NCI-H1417 (cell line): Measurements from ENCODE around the gene ADAMTS19.

Experiments
- DNase-seq, 3 experiments: peaks; one replicate each; lab custom pipeline; 2025; lab: John Stamatoyannopoulos, UW

Gene ADAMTS19

DNA sequence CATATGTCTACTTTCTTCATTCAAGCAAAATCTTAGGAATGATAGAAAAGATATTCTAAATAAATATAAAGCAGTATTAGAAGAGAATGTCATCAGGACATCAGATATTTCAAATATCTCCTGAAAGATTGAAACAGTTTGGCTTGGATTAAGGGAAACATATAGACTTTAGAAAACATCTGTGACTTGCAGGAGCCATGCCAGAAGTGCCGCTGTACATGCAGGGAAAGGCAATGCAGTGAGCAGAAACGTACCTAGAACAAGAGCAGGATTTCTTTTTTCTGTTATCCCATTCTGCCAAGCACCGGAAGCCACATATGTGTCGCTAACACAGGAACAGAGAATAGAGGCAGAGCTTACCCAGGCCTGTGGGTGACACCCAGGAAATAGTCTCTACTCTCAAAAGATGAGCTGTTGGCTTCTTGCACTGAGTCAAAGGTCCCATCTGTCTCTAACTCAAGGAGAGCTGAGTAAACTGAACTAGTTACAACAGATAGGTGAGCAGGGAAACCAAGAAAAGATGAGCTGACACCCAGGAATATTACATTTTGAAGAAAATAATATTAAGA lies 5.8 kb downstream of the ADAMTS19 start:
- no peak for DNase-seq

DNA sequence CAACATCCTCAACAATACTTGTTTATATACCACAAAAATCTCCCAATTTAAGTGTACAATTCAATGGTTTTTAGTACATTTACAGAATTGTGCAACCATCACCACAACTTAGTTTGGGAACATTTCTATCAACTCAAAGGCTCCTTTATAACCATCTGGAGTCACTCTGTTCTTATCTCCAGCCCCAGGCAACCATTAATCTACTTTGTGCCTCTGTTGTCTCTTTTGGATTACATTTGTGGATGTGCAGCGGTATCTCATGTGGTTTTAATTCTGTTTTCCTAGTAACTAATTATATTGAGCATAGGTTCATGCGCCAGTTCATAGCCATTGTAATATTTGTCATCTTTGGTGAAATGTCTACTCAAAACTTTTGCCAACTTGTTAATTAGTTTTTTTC lies 14.4 kb downstream of the ADAMTS19 start:
- DNase-seq: no peak

DNA sequence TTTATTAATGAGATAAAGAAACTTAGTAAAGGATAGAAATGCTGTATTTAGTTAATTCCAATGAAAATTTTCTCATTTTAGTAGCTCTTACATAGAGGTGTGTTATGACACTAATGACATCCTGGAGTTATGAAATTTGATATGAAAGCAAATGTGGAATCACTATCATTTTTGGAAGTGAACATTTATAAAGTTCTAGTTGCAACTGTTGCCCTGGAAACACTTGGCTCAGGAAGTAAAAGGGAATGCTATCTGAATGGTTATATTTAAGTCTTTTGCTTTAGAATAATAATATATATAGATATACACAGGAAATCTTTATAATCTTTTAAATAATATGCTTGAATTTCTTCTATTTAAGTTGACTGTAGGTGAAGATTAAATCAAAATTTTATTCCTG lies 16.7 kb downstream of the ADAMTS19 start:
- no peak for DNase-seq

DNA sequence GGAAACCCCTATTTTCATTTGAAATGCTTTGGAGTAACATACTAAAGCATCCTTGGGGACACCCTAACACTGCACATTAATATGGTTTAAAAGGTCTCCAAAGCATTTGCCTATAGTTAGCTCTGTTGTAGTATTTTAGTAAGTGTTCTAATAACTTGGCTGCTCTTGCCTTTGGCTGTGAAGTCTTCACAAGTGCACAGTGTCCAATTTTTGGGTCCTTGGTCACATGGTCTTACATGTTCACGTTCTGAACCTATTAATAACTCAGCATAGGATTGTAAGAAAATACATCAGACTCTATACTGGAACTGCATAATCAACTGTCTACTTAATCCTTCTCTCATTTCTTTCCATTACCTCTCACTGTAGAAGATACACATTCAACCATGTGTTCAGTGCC lies 17.4 kb downstream of the ADAMTS19 start:
- no peak for DNase-seq

DNA sequence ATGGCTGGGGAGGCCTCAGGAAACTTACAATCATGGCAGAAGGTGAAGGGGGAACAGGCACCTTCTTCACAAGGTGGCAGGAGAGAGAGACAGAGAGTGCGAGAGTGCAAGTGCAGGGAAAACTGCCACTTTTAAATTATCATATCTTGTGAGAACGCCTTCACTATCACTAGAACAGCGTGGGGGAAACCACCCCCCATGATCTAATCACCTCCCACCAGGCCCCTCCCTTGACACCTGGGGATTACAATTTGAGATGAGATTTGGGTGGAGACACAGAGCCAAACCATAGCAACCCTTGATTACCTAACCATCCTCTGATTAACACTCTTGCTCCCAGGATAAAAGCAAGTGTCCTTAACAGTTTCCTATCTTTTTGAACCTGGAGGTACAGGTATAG lies 21.1 kb downstream of the ADAMTS19 start:
- DNase-seq: no peak

DNA sequence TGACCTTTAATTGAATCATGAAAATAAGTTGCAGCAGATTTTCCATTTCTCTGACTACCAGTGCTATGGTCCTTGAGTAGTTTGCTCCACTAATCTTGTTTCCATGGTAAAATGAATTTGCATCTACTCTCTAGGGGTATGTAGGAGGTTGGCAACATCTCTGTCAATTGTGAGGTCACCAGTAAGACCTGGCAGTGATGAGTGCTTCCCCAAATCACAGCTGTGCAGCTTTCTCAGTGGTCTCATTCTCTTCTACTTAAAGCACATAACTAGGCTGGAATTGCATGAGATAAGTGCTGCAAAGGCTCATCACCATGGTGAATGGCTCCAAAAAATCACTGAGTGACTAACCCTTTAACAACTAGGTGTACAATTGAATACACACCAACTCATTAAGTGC lies 36.3 kb downstream of the ADAMTS19 start:
- DNase-seq: peak in 1 of 3 experiments; percentile 1

DNA sequence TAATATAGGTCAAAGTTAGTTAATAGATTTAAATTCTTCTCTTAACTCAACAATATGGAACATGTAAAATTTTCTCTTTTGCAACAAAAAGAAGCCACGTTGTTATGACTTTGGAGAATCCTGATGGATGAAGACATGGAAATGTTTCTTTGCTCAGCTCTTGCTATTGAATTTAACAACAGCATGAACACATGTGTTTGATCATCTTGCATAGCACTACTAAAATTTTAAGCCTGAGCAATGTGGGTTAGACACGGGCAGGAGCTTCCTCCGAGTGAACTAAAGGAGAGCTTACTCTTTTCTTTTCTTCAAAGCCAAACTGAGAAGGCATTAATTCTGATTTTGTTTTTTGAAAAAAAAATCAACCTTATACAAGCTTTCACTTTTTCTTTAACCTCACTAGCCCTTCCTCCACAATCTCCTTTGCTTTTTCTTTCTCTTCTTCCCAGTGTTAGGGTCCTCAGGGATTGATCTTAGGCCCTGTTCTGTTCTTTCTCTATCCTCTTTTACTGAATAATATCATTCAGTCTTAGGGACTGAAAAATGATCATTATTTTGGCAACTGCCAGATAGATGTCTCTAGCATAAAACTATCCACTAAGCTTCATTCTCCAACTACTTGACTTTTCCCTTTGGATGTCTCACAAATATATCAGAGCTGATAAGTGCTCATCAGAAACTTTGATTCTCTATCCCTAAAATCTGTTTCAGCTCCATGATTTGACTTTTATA lies 36.9 kb downstream of the ADAMTS19 start:
- no peak for DNase-seq

DNA sequence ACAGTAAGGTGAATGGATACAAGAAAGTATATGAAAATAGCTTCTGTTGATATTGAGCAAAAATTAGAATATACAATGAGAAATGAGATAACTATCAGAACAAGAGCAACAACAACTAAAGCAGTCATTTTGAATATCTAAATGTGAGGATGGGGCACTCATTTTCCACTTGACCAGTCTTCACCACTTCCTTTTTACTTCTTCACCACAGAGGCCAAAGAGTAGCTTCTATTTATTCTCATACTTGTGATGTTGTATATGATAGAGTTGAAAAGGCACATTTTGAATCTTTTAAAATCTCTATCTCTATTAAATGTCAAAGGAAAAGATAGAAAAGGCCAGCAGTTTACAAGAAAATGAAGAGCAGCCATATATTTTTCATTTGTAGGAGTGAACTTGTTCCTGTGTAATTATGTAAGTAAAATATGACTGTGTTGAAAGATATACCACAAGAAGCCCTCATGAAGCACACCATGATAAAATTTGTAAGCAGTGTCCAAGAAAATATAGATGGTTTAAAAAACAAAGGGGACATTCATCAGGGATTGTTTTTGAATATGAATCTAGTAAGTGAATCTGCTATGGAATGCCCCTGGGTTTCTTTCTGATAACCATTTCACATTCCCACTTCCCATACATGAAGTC lies 39.2 kb downstream of the ADAMTS19 start:
- DNase-seq: no peak

DNA sequence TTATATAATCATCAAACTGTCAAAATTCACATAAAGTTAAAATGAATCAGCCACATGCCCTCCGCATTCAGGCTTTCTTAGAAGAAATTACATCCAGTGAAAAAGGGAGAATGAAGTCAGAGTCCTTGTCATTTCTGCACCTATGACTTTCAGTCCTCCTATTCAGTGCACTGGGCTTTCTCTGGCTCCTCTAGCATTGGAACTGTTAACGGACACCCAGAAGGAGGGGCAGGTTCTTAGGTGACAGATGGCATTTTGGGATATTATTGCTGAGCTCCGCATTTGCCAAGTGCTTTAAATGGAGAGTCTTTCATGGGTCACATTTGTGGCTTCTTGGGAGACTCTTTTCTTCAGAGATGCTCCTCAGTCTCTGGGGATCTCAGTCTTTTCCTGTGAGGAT lies 40.0 kb downstream of the ADAMTS19 start:
- no peak for DNase-seq

DNA sequence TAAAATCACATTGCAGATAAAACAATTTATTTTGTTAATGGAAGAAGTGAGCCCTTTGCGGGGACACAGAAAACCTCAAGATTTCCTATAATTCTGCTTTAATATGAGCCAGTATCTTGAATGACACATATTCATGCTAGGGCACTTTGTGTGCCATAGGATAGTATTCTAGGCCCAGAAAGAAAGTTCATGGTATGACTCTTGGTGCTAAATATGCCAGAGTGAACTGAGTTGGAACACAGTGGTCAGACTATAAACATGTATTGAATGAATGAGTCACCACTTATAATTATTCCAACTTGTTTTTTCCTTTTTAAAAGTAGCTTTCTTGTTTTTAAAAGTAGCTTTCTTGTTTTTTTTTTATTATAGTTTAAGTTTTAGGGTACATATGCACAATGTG lies 46.0 kb downstream of the ADAMTS19 start:
- DNase-seq: no peak

DNA sequence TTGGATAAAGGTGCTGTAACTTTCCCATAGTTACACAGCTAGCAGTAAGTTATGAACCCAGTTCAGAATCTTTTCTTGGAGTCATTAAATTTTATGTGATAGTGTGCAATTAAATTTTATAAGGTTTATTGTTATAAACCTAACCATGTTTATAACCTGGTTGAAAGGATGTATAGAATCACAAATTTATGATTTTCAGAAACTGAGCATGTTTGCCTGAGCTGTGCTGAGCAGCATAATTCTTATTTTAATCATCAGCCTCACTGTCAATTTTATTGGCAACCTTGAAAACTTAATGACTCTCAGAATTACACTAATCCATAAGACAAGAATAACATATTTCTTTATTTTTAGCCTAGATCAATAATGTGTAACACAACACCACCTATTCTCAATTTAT lies 46.9 kb downstream of the ADAMTS19 start:
- no peak for DNase-seq

DNA sequence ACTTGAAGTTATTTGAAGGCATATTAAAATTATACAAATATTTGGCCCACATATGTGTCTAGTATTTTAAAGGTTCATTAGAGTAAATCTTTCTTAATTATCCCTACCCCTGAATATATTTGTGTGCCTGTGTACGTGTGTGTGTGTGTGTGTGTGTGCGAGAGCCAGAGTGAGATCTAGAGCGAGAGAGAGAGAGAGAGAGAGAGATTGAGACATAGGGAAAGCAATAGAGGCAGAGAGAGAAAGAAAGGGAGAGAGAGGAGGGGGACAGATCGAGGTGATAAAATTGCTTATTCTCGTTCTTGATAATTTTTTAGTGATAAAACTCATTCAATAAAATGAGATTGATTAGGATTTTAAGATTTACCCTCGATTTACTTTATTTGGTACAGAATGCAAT lies 47.4 kb downstream of the ADAMTS19 start:
- no peak for DNase-seq

DNA sequence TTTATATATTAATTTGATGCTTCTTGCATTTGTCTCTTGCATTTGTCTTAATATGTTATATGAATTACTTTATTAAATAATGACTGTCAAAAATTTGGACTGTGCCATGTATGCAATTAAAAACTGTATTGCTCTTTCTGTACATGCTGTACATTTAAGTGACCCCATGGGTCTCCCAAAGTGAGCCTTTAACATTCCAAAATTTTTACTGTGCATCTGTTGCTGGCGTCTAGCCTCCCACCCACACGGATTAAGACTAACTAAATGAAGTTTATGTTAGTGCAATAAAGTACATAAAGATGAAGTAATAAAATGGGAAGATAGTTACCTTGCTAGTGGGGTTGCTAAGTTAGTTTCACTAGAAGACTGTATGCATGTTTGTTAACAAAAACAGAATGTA lies 48.5 kb downstream of the ADAMTS19 start:
- no peak for DNase-seq

DNA sequence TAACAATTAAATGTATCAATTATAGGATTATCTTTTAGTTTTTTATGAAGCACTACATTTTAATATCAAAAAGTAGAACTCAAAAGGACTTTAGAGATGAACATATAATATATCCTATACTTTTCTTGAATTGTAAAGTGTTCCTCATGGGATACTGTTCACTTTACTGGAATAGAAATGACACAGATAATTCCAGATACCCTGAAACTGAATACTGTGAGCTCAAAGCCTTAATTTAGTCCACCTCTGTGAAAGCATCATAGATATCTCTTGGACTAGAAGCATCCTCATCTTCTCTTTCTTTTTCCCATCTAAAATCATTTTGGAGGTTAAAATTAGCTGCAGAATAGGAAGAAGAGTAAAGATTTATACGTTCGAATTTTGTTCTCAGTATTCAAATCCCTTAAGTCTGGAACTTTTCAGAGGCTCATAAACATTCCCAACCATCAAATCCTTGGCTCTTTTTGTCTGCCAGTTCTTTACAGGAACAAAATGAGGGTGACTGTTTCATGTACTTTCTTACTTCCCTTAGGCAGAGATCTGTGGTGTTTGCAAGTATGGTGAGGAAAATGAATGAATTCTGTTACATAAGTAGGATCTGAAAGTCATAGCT lies 49.4 kb downstream of the ADAMTS19 start:
- DNase-seq: no peak

DNA sequence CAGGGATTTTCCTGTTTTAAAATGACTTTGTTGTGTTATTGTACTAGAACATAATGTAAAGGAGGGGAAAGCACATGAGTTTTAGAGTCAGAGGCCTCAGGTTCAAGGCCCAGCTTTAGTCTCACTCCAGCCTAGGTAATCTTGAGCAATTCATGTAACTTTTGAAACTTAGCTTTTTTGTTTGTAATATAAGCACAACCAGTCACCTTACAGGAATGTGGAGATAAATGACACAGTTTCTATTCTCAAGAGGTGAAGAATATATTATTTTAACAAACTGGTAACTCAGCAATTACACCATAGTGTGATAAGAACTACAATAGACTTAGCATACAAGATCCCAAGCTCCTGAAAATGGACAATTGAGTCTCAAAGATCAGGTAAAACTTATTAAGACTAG lies 51.2 kb downstream of the ADAMTS19 start:
- DNase-seq: no peak

DNA sequence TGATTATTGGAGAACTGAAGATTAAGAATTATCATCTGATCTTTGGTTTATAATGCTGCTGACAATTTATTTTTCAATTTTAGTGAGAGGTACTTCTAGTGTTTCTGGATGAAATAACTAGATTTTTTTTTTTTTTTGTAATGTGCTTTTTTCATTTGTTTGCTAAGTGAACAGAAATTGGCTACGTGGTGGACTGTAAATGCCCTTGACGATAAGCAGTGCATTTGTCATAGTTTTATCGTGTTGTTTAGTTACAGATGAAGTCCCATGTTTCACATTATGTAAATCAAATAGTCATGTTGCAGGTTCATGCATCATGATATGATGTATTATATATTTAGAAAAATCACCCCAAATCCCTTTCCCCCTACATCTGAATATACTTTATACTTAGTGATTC lies 81.0 kb downstream of the ADAMTS19 start:
- no peak for DNase-seq

DNA sequence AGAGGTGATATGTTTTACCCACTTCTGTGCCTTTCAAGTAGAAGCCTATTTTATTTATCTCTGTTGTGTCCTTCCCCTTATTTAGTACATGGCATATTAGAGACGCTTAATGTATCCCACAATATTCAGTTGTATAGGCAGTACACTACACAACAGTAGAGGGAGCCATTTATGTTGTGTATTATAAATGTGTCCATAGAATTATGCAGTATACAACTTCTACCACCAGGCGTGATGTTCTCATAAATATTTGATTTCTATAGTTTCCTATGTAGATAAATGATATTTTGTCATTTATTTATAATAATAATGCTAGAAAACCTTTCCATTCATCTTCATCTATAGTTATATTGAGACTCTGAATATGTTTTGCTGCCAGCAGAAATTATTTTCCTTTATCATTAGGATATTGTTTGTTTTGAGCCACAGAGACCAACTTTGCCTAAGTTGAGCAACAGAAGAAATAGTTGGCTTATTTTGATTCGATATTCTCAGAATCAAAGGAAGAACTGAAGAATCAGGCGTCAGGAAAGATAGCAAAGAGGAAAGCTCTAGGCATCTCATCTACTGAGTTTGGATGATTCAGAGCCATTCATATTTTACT lies 81.7 kb downstream of the ADAMTS19 start:
- peak in 1 of 3 experiments; percentile 2 for DNase-seq

DNA sequence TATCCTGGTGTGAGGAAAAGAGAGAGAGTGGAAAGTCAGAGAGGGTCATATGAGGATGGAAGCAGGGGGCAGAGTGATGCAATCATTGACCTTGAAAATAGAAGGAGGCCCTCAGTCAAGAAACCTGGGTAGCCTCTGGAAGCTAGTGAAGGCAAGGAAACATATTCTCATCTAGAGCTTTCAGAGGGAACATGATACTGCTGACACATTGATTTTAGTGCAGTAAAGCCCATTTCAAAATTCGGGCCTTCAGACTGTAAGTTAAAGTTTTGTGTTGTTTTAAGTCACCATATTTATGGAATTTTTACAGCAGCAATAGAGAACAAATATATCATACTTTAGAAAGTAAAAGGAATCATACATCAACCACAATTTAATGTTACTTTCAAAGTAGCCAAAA lies 87.0 kb downstream of the ADAMTS19 start:
- DNase-seq: no peak

DNA sequence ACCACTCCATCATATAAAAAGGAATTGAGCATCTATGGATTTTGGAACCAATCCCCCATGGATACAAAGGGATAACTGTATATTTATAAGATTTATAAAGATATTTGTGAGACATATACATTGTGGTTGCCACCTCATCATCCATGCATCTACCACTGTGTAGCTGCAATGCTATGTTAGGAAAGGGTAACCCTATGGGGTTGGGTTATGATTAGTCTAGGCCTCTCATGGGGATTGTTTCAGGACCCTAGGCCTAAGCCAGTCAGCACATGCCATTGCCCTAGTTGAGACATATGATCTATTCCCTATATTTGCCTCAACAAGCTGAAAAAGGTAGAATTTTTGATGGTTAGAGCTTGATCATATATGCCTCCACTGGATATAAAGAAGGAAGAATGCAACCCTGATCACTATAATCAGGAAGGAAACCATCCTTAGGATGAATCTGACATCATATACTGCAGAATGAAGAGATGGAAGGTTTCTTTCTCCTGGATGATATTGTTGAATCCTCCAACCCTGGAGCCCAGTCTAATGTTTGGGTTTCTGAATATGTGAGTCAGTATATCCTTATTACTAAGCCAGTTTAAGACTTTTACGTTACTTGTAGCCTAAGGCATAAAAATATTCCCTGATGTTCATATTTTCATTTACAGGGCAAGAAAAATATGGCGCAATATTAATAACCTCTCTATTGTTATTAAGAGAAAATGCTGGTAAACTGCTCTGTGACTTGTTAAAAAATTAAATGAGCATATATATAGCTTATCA lies 94.2 kb downstream of the ADAMTS19 start:
- no peak for DNase-seq

DNA sequence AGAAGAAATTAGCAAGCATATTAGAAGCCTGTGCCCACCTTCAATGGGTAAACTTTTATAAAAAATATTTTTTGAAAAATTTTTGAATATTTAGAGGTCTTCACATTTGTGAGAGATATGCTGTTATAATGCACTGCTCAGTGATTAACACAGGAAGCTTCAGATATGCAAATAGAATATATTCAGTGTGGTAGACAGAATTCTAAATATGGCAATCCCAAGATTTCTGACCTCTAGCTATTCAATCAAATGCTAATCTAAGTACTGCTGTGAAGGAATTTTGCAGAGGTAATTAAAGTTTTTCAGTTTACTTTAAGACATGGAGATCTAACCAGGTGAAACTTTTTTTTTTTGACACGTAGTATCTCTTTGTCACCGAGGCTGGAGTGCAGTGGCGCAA lies 103.5 kb downstream of the ADAMTS19 start:
- no peak for DNase-seq

DNA sequence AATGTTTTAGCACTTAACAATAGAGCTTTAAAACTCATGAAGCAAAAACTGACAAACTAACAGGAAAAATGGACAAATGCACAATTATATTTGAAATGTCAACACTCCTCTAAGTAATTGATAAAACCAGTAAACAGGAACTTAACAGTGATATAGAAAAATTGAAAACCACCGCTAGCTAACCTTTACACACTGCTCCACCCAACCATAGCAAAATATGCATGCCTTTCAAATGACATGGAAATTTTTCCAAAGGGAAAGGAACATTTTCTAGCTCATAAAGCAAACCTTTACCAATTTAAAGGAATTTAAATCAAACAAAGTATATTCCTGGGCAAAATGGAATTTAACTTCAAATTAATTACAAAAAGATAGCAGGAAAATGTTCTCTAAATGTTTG lies 109.2 kb downstream of the ADAMTS19 start:
- no peak for DNase-seq

DNA sequence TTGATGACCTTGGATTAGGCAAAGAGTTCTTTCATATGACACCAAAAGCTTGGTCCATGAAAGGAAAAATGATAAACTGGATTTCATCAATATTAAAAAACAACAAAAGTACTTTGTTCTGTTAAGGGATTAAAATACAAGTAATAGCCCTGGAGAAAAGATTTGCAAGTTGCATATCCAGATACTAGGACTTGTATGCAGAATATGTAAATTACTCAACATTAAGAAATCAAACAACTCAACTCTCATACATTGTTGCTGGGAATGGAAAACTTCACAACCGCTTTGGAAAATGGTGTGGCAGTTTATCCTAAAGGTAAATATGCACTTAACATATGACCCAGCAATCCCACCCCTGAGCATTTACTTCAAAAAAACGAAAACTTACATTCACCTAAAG lies 112.0 kb downstream of the ADAMTS19 start:
- DNase-seq: no peak
